ENCODE measurements around the gene FBXW5. TPM values are rescaled to one million over a fixed set of nuclear protein-coding genes. Genes with fewer than 3 reads are reported as not detected.

FBXW5 gene
- polyA plus RNA-seq, 1 donor, result 41.2 TPM

DNA sequence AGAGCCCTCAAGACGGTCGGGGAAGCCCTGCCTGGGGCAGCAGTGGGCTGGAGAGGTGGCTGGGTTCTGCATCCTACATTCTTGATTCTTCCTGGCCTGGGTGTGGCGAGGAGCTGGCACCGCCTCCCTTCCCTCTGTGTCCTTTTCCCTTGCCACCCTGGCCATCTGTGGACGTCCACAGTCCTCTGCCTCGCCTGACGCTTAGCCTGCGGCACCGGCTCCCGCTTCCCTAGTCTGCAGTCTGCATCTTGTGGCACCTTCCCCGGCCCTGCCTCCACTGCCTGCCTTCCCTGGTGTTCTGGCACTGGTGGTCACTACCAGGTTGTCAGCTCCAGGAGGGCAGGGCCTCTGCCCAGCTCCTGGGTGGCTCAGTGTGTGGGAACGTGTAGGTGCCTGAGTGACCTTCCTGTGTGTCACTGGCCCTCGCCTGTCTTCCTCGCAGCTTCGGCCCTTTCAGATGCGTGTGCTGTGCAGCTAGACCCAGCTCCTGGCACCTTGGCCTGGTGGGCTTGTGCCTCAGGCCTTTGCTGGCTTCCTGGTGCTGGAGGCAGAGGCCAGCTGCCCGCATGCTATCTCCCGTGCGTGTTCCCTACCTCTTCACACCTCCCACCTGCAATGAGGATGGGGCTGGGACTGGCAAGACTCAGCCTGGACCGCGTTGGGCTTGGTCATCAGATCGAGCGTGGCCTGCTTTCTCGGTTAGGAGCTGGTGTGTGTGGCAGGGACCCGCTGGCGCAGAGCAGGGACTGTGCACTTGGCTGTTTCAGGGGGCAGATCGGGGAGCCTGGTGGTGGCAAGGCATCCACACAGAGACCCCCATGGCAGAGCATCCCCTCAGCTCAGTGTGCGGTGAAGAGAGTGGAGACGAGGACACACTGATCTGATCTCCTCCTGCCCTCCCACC lies 37.3 kb downstream of the FBXW5 start:
- DNase-seq (ENCODE audit: low read depth), result no peak

DNA sequence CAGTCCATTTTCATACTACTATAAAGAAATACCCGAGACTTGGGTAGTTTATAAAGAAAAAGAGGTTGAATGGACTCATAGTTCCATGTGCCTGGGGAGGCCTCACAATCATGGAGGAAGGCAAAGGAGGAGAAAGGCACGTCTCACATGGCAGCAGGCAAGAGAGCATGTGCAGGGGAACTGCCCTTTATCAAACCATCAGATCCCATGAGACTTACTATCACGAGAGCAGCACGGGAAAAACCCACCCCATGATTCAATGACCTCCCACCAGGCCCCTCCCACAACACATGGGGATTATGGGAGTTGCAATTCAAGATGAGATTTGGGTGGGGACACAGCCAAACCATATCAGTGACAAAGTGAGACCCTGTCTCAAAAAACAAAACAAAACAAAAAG lies 38.3 kb downstream of the FBXW5 start:
- no peak for DNase-seq (ENCODE audit: low read depth)

DNA sequence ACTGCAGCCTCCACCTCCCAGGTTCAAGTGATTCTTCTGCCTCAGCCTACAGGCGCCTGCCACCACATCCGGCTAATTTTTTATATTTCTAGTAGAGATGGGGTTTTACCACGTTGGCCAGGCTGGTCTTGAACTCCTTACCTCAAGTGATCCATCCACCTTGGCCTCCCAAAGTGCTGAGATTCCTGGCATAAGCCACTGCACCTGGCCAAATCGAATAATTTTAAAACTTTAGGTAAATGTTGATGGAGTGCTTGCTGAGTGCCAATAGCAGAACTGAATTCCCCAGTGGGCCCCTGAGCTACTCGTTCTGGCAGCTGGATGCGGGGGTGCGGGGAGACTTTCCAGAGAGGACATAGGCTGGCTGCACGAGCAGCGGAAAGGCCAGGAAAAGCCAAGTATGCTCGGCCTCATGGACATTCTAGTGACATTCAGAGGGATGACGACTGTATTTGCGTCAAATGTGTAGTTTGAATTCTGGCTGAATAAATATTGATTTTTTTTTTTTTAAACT lies 41.4 kb downstream of the FBXW5 start:
- no peak for DNase-seq (ENCODE audit: low read depth)

DNA sequence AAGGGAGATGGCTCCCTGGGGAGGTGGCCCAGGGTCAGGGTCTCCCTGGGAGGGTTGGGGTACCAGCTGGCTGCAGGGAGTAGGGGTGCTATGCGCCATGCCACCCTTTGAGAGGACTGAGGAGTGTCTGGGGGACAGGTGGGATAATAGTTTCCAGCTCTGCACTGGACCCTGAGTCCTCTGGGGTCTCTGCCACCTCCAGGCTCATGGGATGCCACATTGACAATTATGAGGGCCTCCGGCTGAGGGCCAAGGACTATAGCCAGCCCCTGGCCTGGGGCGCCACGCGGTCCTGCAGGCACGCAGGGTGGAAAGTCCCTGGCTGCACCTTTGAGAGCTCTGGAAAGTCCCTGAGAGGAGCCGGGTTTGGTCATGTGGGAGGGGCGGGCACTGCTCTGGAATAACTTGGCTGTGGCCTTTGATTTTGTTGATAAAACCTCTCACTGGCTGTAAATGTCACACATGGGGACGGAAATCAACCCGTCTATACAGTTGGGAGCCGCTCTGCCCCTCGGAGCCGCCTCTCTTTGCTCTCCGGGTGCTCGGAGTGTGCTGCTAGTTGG lies 42.2 kb downstream of the FBXW5 start:
- DNase-seq (ENCODE audit: low read depth), result no peak

DNA sequence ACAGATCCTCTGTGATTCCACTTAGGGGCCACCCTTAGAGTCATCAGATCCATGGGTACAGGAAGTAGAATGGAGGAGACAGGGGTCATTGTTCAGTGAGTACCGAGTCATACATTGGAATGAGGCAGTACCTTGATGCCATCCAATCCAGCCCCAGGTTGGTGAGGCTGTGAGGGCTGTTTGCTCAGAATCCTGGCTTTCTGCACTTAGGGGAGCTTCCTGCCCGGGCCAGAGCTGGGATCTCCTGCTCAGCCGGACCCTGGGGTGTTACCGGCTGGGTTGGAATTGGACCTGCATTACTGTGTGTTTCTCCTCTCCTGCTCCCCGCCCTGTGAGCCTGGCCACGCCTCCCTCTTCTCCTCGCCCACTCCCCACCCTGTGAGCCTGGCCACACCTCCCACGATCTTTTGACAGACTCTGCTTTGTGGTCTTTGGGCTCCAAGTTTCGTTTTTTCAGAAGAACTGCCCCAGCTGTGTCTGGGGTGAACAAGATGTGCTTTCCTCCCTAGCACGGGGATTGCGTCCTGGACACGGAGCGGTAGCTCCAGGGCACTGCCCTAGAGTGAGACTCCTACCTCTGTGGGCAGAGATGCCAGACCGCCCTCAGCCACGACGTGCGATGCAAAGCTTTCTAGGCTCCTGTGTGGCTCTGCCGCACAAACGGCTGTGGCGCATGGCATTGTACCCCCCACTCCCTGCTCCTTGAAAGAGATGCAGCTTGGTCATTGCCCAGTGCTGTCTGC lies 42.9 kb downstream of the FBXW5 start:
- DNase-seq (ENCODE audit: low read depth), result no peak

DNA sequence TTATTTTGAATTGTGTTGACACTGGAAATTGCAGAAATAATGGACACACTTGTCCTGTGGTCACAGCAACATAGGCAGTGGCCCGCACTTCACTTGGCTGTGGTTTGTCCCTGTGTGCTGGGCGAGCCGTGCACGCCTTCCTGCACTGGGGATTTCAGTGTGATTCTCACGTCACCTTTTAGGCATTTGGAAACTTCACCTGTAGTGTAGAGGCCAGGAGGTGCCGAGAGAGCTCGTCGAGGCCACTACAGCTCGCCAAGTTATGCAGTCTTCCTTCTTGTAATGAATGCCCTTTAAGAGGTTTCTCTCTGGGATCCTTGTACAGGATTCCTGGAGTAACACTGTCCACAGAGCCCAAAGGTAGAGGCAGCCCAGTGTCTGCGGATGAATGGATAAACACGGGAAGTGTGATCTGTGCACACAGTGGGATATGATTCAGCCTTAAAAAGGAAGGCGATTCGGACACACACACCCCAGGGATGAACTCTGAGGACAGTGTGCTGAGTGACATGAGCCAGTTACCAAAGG lies 43.5 kb downstream of the FBXW5 start:
- DNase-seq (ENCODE audit: low read depth), result no peak

DNA sequence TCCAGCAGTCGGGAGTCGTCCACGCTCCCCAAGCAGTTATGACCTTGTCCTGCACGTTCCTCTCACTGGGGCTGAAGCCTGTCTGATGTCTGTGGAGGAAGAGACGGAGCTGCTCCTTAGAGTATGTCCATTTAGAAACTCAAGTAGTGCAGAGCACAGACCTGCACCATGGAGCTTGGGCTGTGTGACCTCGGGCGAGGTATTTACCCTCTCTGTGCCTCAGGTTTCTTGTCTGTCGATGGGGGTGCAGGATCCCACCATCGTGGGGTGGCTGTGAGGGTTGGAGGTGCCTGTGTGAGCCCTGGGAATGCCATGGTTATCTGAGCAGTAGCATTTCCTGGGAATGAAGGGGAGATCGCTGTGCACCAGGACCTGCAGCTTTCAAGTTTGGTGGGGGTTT lies 44.0 kb downstream of the FBXW5 start:
- no peak for DNase-seq (ENCODE audit: low read depth)

DNA sequence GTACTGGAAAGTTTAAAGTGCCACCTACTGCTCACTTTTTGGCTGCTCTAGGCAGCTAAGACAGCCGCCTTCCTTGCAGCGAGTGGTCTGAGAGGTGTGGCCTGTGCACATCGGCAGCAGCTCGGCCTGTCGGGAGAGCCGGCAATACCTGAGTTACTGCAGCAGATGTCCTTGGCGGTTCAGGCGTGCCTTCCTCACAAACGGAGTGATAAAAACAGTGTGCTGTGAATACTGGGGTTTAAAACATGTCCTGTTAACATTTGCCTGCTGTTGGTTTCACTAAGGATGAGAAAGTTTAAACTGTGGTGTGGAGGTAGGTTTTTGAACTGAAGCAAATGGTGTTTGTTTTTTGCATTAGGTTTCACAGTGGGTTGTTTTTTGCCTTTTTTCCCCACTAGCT lies 45.3 kb downstream of the FBXW5 start:
- DNase-seq (ENCODE audit: low read depth), result no peak

DNA sequence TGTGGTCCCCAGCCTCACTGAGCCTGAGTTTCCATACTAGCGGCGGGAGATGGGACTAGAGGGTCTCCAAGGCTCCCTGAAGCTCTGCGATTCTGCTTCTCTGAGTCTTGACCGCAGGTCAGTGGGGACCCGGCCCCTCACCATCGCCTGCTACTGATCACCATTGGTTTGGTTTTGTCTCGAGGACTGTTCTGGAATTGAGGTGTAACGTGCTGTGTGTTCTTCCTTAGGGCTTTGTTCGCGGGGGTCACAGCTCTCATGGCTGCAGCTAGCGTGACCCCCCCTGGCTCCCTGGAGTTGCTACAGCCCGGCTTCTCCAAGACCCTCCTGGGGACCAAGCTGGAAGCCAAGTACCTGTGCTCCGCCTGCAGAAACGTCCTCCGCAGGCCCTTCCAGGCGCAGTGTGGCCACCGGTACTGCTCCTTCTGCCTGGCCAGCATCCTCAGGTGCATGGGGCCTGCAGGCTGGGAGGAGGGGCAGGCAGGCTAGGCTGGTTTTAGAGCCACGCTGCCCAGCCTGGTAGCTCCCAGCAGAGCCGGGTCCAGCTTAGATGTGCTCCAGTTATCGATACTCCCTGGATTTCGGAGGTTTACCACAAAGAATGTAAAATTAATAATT lies 45.9 kb downstream of the FBXW5 start:
- DNase-seq (ENCODE audit: low read depth), result no peak

DNA sequence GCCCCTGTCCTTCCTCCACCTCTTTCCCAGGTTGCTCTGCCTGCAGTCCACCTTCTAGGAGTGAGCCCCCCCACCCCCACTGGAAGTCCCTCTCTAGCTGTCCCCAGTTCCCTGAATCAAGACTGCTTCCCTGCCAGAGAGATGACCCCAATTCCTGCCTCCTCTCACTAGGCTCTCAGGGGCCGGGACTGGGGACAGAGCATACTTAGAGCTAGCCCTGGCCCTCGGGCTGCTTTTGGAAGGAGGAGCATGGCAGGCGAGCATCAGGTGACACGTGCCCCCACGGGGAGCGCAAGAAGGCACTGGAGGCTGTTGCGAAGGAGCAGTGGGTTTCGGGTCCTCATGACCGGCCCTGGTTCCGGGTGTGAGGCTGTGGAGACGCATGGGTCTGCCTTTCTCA lies 48.5 kb downstream of the FBXW5 start:
- DNase-seq (ENCODE audit: low read depth), result no peak

DNA sequence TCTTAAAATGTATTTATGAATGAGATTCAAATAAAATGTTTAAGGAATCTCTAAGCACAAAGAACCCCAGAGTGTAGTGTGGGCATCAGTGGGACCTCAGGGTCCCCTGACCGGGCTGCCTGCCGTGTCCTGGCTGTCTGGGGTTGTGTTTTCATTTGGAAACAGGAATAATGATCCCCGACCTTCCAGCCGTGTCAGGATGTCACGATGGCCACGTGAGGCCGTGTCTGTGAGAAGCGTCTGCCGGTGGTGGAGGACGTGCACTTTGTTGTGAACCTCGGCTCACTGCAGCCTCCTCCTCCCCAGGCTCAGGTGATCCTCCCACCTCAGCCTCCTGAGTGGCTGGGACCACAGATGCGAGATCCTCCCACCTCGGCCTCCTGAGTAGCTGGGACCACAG lies 53.9 kb downstream of the FBXW5 start:
- no peak for DNase-seq (ENCODE audit: low read depth)

Other genes with a start within 250 kb of the FBXW5 start
- gene DIPK1B, start 232.2 kb downstream of the FBXW5 start, polyA plus RNA-seq (ENCODE audit: insufficient read length), result 18.2 TPM
- gene LCN10, start 201.8 kb downstream of the FBXW5 start, polyA plus RNA-seq (ENCODE audit: insufficient read length), result 20.2 TPM
- 0.18 TPM for gene LCN6, start 196.2 kb downstream of the FBXW5 start, polyA plus RNA-seq (ENCODE audit: insufficient read length)
- 3.9 TPM for gene LCN8, start 186.5 kb downstream of the FBXW5 start, polyA plus RNA-seq (ENCODE audit: insufficient read length)
- 0.49 TPM for gene LCN15, start 180.2 kb downstream of the FBXW5 start, polyA plus RNA-seq (ENCODE audit: insufficient read length)
- gene TMEM141, start 153.4 kb downstream of the FBXW5 start, polyA plus RNA-seq (ENCODE audit: insufficient read length), result 34.8 TPM
- gene CCDC183, start 148.4 kb downstream of the FBXW5 start, polyA plus RNA-seq (ENCODE audit: insufficient read length), result 1.9 TPM
- 59.8 TPM for gene RABL6, start 136.8 kb downstream of the FBXW5 start, polyA plus RNA-seq (ENCODE audit: insufficient read length)
- gene AJM1, start 102.3 kb downstream of the FBXW5 start, polyA plus RNA-seq (ENCODE audit: insufficient read length), result 2.4 TPM
- 99.6 TPM for gene PHPT1, start 95.3 kb downstream of the FBXW5 start, polyA plus RNA-seq (ENCODE audit: insufficient read length)
- gene MAMDC4, start 92.4 kb downstream of the FBXW5 start, polyA plus RNA-seq (ENCODE audit: insufficient read length), result 4.8 TPM
- 312 TPM for gene EDF1, start 78.4 kb downstream of the FBXW5 start, polyA plus RNA-seq (ENCODE audit: insufficient read length)
- gene TRAF2, start 58.2 kb downstream of the FBXW5 start, polyA plus RNA-seq (ENCODE audit: insufficient read length), result 11.0 TPM
- 0.32 TPM for gene C8G, start 505 bp upstream of the FBXW5 start, polyA plus RNA-seq (ENCODE audit: insufficient read length)
- 0.71 TPM for gene LCN12, start 7.5 kb upstream of the FBXW5 start, polyA plus RNA-seq (ENCODE audit: insufficient read length)
- gene PTGDS, start 32.8 kb upstream of the FBXW5 start, polyA plus RNA-seq (ENCODE audit: insufficient read length), result 21.9 TPM
- gene LCNL1, start 38.3 kb upstream of the FBXW5 start, polyA plus RNA-seq (ENCODE audit: insufficient read length), result 0.61 TPM
- 22.8 TPM for gene PAXX, start 47.7 kb upstream of the FBXW5 start, polyA plus RNA-seq (ENCODE audit: insufficient read length)
- 0.42 TPM for gene CLIC3, start 51.8 kb upstream of the FBXW5 start, polyA plus RNA-seq (ENCODE audit: insufficient read length)
- gene ABCA2, start 83.5 kb upstream of the FBXW5 start, polyA plus RNA-seq (ENCODE audit: insufficient read length), result 16.5 TPM
- 0.08 TPM for gene FUT7, start 87.3 kb upstream of the FBXW5 start, polyA plus RNA-seq (ENCODE audit: insufficient read length)
- gene NPDC1, start 101.4 kb upstream of the FBXW5 start, polyA plus RNA-seq (ENCODE audit: insufficient read length), result 40.9 TPM
- 16.2 TPM for gene ENTPD2, start 109.3 kb upstream of the FBXW5 start, polyA plus RNA-seq (ENCODE audit: insufficient read length)
- gene SAPCD2, start 125.8 kb upstream of the FBXW5 start, polyA plus RNA-seq (ENCODE audit: insufficient read length), result 3.6 TPM
- 1.9 TPM for gene UAP1L1, start 132.8 kb upstream of the FBXW5 start, polyA plus RNA-seq (ENCODE audit: insufficient read length)
- 38.6 TPM for gene MAN1B1, start 142.2 kb upstream of the FBXW5 start, polyA plus RNA-seq (ENCODE audit: insufficient read length)
- gene DPP7, start 170.0 kb upstream of the FBXW5 start, polyA plus RNA-seq (ENCODE audit: insufficient read length), result 21.7 TPM
- not detected for gene GRIN1, start 194.4 kb upstream of the FBXW5 start, polyA plus RNA-seq (ENCODE audit: insufficient read length)
- 0.11 TPM for gene LRRC26, start 225.3 kb upstream of the FBXW5 start, polyA plus RNA-seq (ENCODE audit: insufficient read length)
- gene TMEM210, start 227.3 kb upstream of the FBXW5 start, polyA plus RNA-seq (ENCODE audit: insufficient read length), result not detected
- 30.4 TPM for gene ANAPC2, start 243.8 kb upstream of the FBXW5 start, polyA plus RNA-seq (ENCODE audit: insufficient read length)
- 53.7 TPM for gene SSNA1, start 243.9 kb upstream of the FBXW5 start, polyA plus RNA-seq (ENCODE audit: insufficient read length)

Data from forelimb muscle (tissue), 1 donor.